Thyroid gland (tissue), 4 donors: ENCODE measurements around the gene ALOX5. TPM values are rescaled to one million over a fixed set of nuclear protein-coding genes. Genes with fewer than 3 reads are reported as not detected.

Experiments used
- DNase-seq, 2 donors: peaks; one replicate each; pipeline ENCODE4 v3.0.0-alpha.2; 2019
- H3K27ac ChIP-seq, 3 donors: fragments of 200-600 bp; sonication (generic); 1 replicate in 2 of 3; 2 replicates in 1 of 3; pipeline ENCODE4 v1.5.1; 2016 to 2019; ENCODE audit warnings: mild to moderate bottlenecking in 1 of 3, moderate library complexity in 1 of 3
- H3K27me3 ChIP-seq: fragments of 200-600 bp; sonication (generic); one replicate; pipeline ENCODE4 v1.5.1; 2019
- H3K36me3 ChIP-seq, 2 donors: fragments of 200-600 bp; sonication (generic); one replicate each; pipeline ENCODE4 v1.5.1; 2016 to 2019
- H3K4me1 ChIP-seq, 2 donors: fragments of 200-600 bp; sonication (generic); one replicate each; pipeline ENCODE4 v1.5.1; 2017 to 2019
- H3K4me3 ChIP-seq, 3 donors: fragments of 200-600 bp; sonication (generic); replicated peaks in 1 of 3; 1 replicate in 2 of 3; 2 replicates in 1 of 3; pipeline ENCODE4 v1.5.1; 2016; ENCODE audit warnings: mild to moderate bottlenecking in 1 of 3
- H3K9me3 ChIP-seq: fragments of 200-600 bp; sonication (generic); one replicate; pipeline ENCODE4 v1.5.1; 2017
- CTCF ChIP-seq, 6 experiments: fragments of 200-600 bp in 3 of 6; fragments of 450-650 bp in 3 of 6; sonication (generic) in 3 of 6; IDR thresholded peaks; one replicate each; pipeline ENCODE4 v1.5.1; 2016 to 2019; ENCODE audit warnings: antibody characterized with exemption in 6 of 6, mild to moderate bottlenecking in 2 of 6, inconsistent platforms in 1 of 6, moderate library complexity in 1 of 6
- POLR2A ChIP-seq, 2 donors: fragments of 450-650 bp; IDR thresholded peaks; one replicate each; pipeline ENCODE4 v1.6.1; 2017; ENCODE audit warnings: antibody characterized with exemption in 2 of 2, mild to moderate bottlenecking in 2 of 2, moderate library complexity in 1 of 2
- WGBS, 2 donors: methylation state at CpG; one replicate each; pipeline ENCODE4 v1.1.5; 2017; 5-methylcytosine and 5-hydroxymethylcytosine counted together
- intact Hi-C: fragments of 100-400 bp; cut with DNase I; formaldehyde crosslinking; loops from one replicate; pipeline ENCODE4 v1.15.1; 2023
- total RNA-seq, 4 donors: library from RNA; depleted of rRNA; stranded (reverse); fragments of >200 nt; gene quantifications; one replicate each; pipeline ENCODE4 v1.2.3, GENCODE V29; 2016

Gene ALOX5
- total RNA-seq, 4 donors from 2014 or later: 4.1 to 28.2 (median 10.3) TPM

- intact Hi-C loops: no loop called here
- H3K4me1 ChIP-seq: peaks cover 0 to 12% of the 10 kb centered on the region in 2 donors
- H3K4me3 ChIP-seq: no peak overlapping the region
- DNase-seq: no peak
- TF ChIP-seq POLR2A (IDR thresholded peaks at IDR 0.05): no peak
- TF ChIP-seq CTCF (IDR thresholded peaks at IDR 0.05): no peak
- no peaks in the 10 kb centered on the region for H3K27me3 ChIP-seq
- H3K27ac ChIP-seq: no peak overlapping the region
- 87 to 92% methylated on average over 7 to 8 of the region's 10 CpGs for WGBS, 2 donors
- no peaks in the 10 kb centered on the region for H3K36me3 ChIP-seq
- H3K9me3 ChIP-seq: no peaks in the 10 kb centered on the region
Measured at GRCh38 chr10:45428611-45429510, 54.8 kb downstream of the ALOX5 start.

GRCh38 chr10:45429790-45430189 is 55.8 kb downstream of the ALOX5 start:
- Histone ChIP-seq H3K4me3 (no peak overlapping the region), H3K27ac (no peak overlapping the region), H3K36me3 (no peaks in the 10 kb centered on the region), H3K9me3 (no peaks in the 10 kb centered on the region), H3K4me1 (peaks cover 0 to 7% of the 10 kb centered on the region in 2 donors), H3K27me3 (no peaks in the 10 kb centered on the region)
- no peak for DNase-seq
- intact Hi-C loops: no loop called here
- WGBS, 2 donors: 88 to 93% methylated on average over 2 of the region's 2 CpGs
- TF ChIP-seq POLR2A (IDR thresholded peaks at IDR 0.05): no peak
- TF ChIP-seq CTCF (IDR thresholded peaks at IDR 0.05): no peak

GRCh38 chr10:45432113-45432512 is 58.1 kb downstream of the ALOX5 start:
- Histone ChIP-seq H3K9me3 (no peaks in the 10 kb centered on the region), H3K36me3 (no peaks in the 10 kb centered on the region), H3K27me3 (no peaks in the 10 kb centered on the region), H3K27ac (no peak overlapping the region), H3K4me1 (peaks cover 0 to 5% of the 10 kb centered on the region in 2 donors), H3K4me3 (no peak overlapping the region)
- TF ChIP-seq CTCF (IDR thresholded peaks at IDR 0.05) (no peak), POLR2A (IDR thresholded peaks at IDR 0.05) (no peak)
- 86 to 91% methylated on average over 2 of the region's 2 CpGs for WGBS, 2 donors
- no peak for DNase-seq
- intact Hi-C loops: no loop called here

DNA sequence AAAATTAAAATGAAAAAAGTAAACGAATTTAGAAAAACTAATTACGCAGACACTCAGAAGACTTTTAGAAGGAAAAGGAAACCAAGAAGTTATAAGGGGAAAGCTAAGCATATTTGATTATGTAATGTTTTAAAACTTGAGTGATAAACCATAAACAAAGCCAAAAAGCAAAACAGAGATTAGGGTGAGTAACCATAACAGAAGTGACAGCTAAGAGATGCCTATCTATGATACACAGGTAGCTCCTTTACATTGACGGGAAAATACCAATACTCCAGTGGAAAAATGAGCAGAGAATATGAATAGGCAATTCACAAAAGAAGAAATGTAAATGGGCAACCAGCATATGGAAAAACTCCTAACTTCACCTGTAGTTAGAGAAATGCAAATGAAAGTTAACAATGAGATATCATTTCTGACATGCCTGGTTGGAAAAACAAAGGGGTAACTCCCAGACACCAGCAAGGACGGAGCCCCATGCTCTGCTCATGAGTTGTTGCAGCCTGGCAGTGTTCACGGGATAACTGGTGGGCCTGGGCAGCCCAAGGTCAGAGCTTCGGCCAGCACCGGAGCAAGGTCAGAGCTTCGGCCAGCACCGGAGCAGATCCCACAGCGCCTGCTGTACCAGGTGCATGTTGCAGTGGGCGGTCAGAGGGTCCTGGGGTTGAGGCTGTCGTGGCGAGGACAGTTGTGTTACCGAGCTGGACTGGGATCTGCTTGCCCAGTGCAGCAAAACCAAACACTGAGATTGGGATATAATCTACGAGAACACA is 58.9 kb downstream of the ALOX5 start:
- Histone ChIP-seq H3K4me3 (no peak overlapping the region), H3K27ac (no peak overlapping the region), H3K9me3 (no peaks in the 10 kb centered on the region), H3K4me1 (no peaks in the 10 kb centered on the region), H3K36me3 (no peaks in the 10 kb centered on the region), H3K27me3 (no peaks in the 10 kb centered on the region)
- intact Hi-C loops: no loop called here
- 84 to 87% methylated on average over 14 to 15 of the region's 15 CpGs for WGBS, 2 donors
- TF ChIP-seq POLR2A (IDR thresholded peaks at IDR 0.05) (no peak), CTCF (IDR thresholded peaks at IDR 0.05) (no peak)
- DNase-seq: no peak
